SU-DHL-6 (cell line): ENCODE measurements around the gene KCTD16.

Experiments used
- H2AFZ ChIP-seq: fragments of 200-600 bp; sonication (generic); 2 replicates; pipeline ENCODE4 v1.6.1; 2014; ENCODE audit warnings: low read depth, mild to moderate bottlenecking, moderate library complexity, mixed read lengths, antibody characterized with exemption, low read length; ENCODE audit not compliant: severe bottlenecking
- H3F3A ChIP-seq: fragments of 200-600 bp; shearing (Covaris generic); 2 replicates; pipeline ENCODE4 v1.6.0; 2016; ENCODE audit warnings: antibody characterized with exemption, mild to moderate bottlenecking; ENCODE audit not compliant: insufficient read depth
- H3K27ac ChIP-seq: fragments of 200-600 bp; sonication (generic); 2 replicates; pipeline ENCODE4 v1.5.1; 2016; ENCODE audit warnings: low read depth, mild to moderate bottlenecking, low read length, moderate library complexity, mixed read lengths
- H3K27me3 ChIP-seq: fragments of 200-600 bp; sonication (generic), shearing (Covaris generic); 2 replicates; pipeline ENCODE4 v1.6.0; 2014; ENCODE audit warnings: mild to moderate bottlenecking, low read length
- H3K36me3 ChIP-seq: fragments of 200-600 bp; sonication (generic); 2 replicates; pipeline ENCODE4 v1.6.1; 2014; ENCODE audit warnings: mild to moderate bottlenecking, low read length, mixed read lengths
- H3K4me2 ChIP-seq: fragments of 300-600, 200-600 bp; shearing (Covaris generic), sonication (generic); 2 replicates; pipeline ENCODE4 v1.6.0; 2014; ENCODE audit warnings: low read length, low read depth, mild to moderate bottlenecking; ENCODE audit not compliant: poor library complexity, severe bottlenecking
- H3K4me3 ChIP-seq: fragments of 200-600 bp; sonication (generic); 2 replicates; pipeline ENCODE4 v1.5.1; 2014; ENCODE audit warnings: antibody characterized with exemption, low read length, mild to moderate bottlenecking, mixed read lengths; ENCODE audit not compliant: insufficient read depth, poor library complexity, severe bottlenecking
- H3K79me2 ChIP-seq: fragments of 200-600 bp; sonication (generic); 2 replicates; pipeline ENCODE4 v1.6.1; 2014; ENCODE audit warnings: mild to moderate bottlenecking, low read length, moderate library complexity; ENCODE audit not compliant: insufficient read depth
- H3K9ac ChIP-seq: fragments of 200-600 bp; sonication (generic); 2 replicates; pipeline ENCODE4 v1.7.0; 2014; ENCODE audit warnings: mild to moderate bottlenecking, low read length
- H3K9me2 ChIP-seq: fragments of 200-600 bp; sonication (generic); replicated peaks from 2 replicates; pipeline ENCODE4 v1.6.1; 2014; ENCODE audit warnings: low read length; ENCODE audit not compliant: insufficient read depth
- H3K9me3 ChIP-seq: fragments of 200-600 bp; sonication (generic); 2 replicates; pipeline ENCODE4 v1.6.1; 2014; ENCODE audit warnings: low read length, mixed read lengths; ENCODE audit not compliant: insufficient read depth
- H4K20me1 ChIP-seq: fragments of 200-600 bp; sonication (generic); 2 replicates; pipeline ENCODE4 v1.6.1; 2014; ENCODE audit warnings: low read depth, mild to moderate bottlenecking, antibody characterized with exemption, low read length, moderate library complexity, mixed read lengths
- CTCF ChIP-seq: fragments of 200-600 bp; sonication (generic); IDR thresholded peaks from one replicate; pipeline ENCODE4 v1.5.1; 2017; ENCODE audit warnings: antibody characterized with exemption, mild to moderate bottlenecking, low read length, moderate library complexity; ENCODE audit not compliant: insufficient read depth, poor library complexity, severe bottlenecking
- EZH2phosphoT487 ChIP-seq: fragments of 200-600 bp; sonication (generic), shearing (Covaris generic); conservative IDR thresholded peaks from 2 replicates; pipeline ENCODE4 v1.6.1; 2018; ENCODE audit warnings: mild to moderate bottlenecking, antibody characterized with exemption, low read length, moderate library complexity, mixed read lengths

KCTD16 gene

GRCh38 chr5:144128844-144129243, 41.8 kb upstream of the KCTD16 start:
- Histone ChIP-seq H3K27ac (no peak overlapping the region), H3K9me2 (no peaks in the 10 kb centered on the region), H3F3A (no peaks in the 10 kb centered on the region), H3K9ac (no peak overlapping the region), H4K20me1 (no peaks in the 10 kb centered on the region), H2AFZ (no peak overlapping the region), H3K4me3 (no peak overlapping the region), H3K27me3 (no peaks in the 10 kb centered on the region), H3K36me3 (no peaks in the 10 kb centered on the region), H3K4me2 (no peak overlapping the region), H3K79me2 (no peaks in the 10 kb centered on the region), H3K9me3 (no peaks in the 10 kb centered on the region)
- TF ChIP-seq EZH2phosphoT487 (no peak), CTCF (no peak)

GRCh38 chr5:144130306-144130705, 40.4 kb upstream of the KCTD16 start:
- H3K27ac ChIP-seq = no peak overlapping the region
- TF ChIP-seq EZH2phosphoT487 (no peak), CTCF (no peak)
- no peak overlapping the region for H3K9ac ChIP-seq
- no peaks in the 10 kb centered on the region for H3K36me3 ChIP-seq
- no peaks in the 10 kb centered on the region for H3K9me2 ChIP-seq
- H3K27me3 ChIP-seq = no peaks in the 10 kb centered on the region
- no peaks in the 10 kb centered on the region for H3K79me2 ChIP-seq
- no peaks in the 10 kb centered on the region for H4K20me1 ChIP-seq
- no peaks in the 10 kb centered on the region for H3F3A ChIP-seq
- no peak overlapping the region for H3K4me3 ChIP-seq
- H3K9me3 ChIP-seq = no peaks in the 10 kb centered on the region
- H2AFZ ChIP-seq = no peak overlapping the region
- H3K4me2 ChIP-seq = no peak overlapping the region

GRCh38 chr5:144131261-144131660, 39.4 kb upstream of the KCTD16 start:
- TF ChIP-seq EZH2phosphoT487 (no peak), CTCF (no peak)
- H3K79me2 ChIP-seq = no peaks in the 10 kb centered on the region
- H3K4me2 ChIP-seq = no peak overlapping the region
- no peak overlapping the region for H3K27ac ChIP-seq
- no peak overlapping the region for H2AFZ ChIP-seq
- H3K9ac ChIP-seq = no peak overlapping the region
- H3K9me3 ChIP-seq = no peaks in the 10 kb centered on the region
- no peaks in the 10 kb centered on the region for H3K27me3 ChIP-seq
- no peaks in the 10 kb centered on the region for H3K36me3 ChIP-seq
- no peaks in the 10 kb centered on the region for H3F3A ChIP-seq
- H3K4me3 ChIP-seq = no peak overlapping the region
- H3K9me2 ChIP-seq = no peaks in the 10 kb centered on the region
- H4K20me1 ChIP-seq = no peaks in the 10 kb centered on the region

- no peaks in the 10 kb centered on the region for H3K27me3 ChIP-seq
- no peak overlapping the region for H3K4me3 ChIP-seq
- no peaks in the 10 kb centered on the region for H4K20me1 ChIP-seq
- no peak overlapping the region for H2AFZ ChIP-seq
- no peak overlapping the region for H3K4me2 ChIP-seq
- no peaks in the 10 kb centered on the region for H3F3A ChIP-seq
- H3K79me2 ChIP-seq = no peaks in the 10 kb centered on the region
- H3K27ac ChIP-seq = no peak overlapping the region
- H3K9ac ChIP-seq = no peak overlapping the region
- no peaks in the 10 kb centered on the region for H3K9me3 ChIP-seq
- no peaks in the 10 kb centered on the region for H3K36me3 ChIP-seq
- no peaks in the 10 kb centered on the region for H3K9me2 ChIP-seq
- TF ChIP-seq CTCF (no peak), EZH2phosphoT487 (no peak)
Observed at GRCh38 chr5:144133050-144133633, 37.5 kb upstream of the KCTD16 start.
